DND-41 (cell line): ENCODE data around the gene SUN5.

Experiments
- CTCF ChIP-seq: IDR thresholded peaks from 2 replicates; pipeline ENCODE4 v1.5.1; 2012; ENCODE audit warnings: borderline replicate concordance, low read length, moderate library complexity, mild to moderate bottlenecking; ENCODE audit not compliant: poor library complexity, severe bottlenecking; ENCODE audit errors: extremely low read depth
- EZH2 ChIP-seq: IDR thresholded peaks from 3 replicates; pipeline ENCODE4 v1.6.1; 2012; ENCODE audit warnings: borderline replicate concordance, low read depth, mild to moderate bottlenecking, moderate library complexity, low read length, inconsistent platforms; ENCODE audit not compliant: severe bottlenecking

- TF ChIP-seq CTCF (no peak), EZH2 (no peak)
Observed at GRCh38 chr20:32964575-32964974, 39.7 kb downstream of the SUN5 start.
